AG04450 (cell line): ENCODE data around the gene CMTM7. TPM values are rescaled to one million over a fixed set of nuclear protein-coding genes. Genes with fewer than 3 reads are reported as not detected.

ENCODE experiments used
- CTCF ChIA-PET: fragments of 300-600, 350-600 bp; formaldehyde crosslinking; extraction: SDS; loops from one replicate; lab custom pipeline; 2022; ENCODE audit warnings: antibody characterized with exemption, inconsistent platforms; lab: Charles Lee
- POLR2A ChIA-PET: fragments of 350-600 bp; formaldehyde crosslinking; extraction: SDS; loops from one replicate; lab custom pipeline; 2021; ENCODE audit warnings: antibody characterized with exemption, inconsistent platforms; lab: Yijun Ruan, JAX
- DNase-seq: peaks from one replicate; pipeline ENCODE4 v3.0.0-alpha.2; 2011; ENCODE audit warnings: low read depth, low spot score
- H3K27ac ChIP-seq: one replicate; pipeline ENCODE4 v1.5.1; 2012; ENCODE audit warnings: low read depth, low read length, control low read depth
- H3K27me3 ChIP-seq: one replicate; pipeline ENCODE4 v1.6.0; 2012; ENCODE audit warnings: low read length; ENCODE audit not compliant: control insufficient read depth, insufficient read depth
- H3K4me3 ChIP-seq: 2 replicates; pipeline ENCODE4 v1.5.1; 2011; ENCODE audit warnings: mild to moderate bottlenecking, low read depth, low read length, control low read depth
- H3K9me3 ChIP-seq: 2 replicates; pipeline ENCODE4 v1.5.1; 2012; ENCODE audit warnings: low read length; ENCODE audit not compliant: control insufficient read depth, insufficient read depth
- CTCF ChIP-seq: IDR thresholded peaks from 2 replicates; pipeline ENCODE4 v1.5.1; 2011; ENCODE audit warnings: low read depth, low read length, control low read depth, inconsistent platforms
- polyA plus RNA-seq: library from polyadenylated mRNA; depleted of rRNA; stranded (reverse); fragments of >200 nt; gene quantifications from 2 replicates; pipeline ENCODE4 v1.2.3, GENCODE V29; 2011

The CMTM7 gene
- polyA plus RNA-seq, 1 experiment, result 17.3 TPM

GRCh38 chr3:32366638-32367397, 24.8 kb upstream of the CMTM7 start:
- Histone ChIP-seq H3K4me3 (no peak overlapping the region), H3K27me3 (peaks cover 11% of the 10 kb centered on the region), H3K27ac (no peak overlapping the region), H3K9me3 (no peaks in the 10 kb centered on the region)
- ChIA-PET POLR2A (no interaction called here), CTCF (interaction anchor here (0.6 to 1.8 kb wide), 3 partner anchors 9 to 118 kb away, joined by 5 to 13 read pairs (median 5); no protein-coding TSS in a partner anchor)
- no peak for TF ChIP-seq CTCF
- DNase-seq, result no peak

GRCh38 chr3:32367442-32367841, 24.2 kb upstream of the CMTM7 start:
- ChIA-PET POLR2A (no interaction called here), CTCF (interaction anchor here (0.6 to 1.8 kb wide), 2 partner anchors 8 to 118 kb away, joined by 5 to 13 read pairs; no protein-coding TSS in a partner anchor)
- no peak for DNase-seq
- no peak for TF ChIP-seq CTCF
- Histone ChIP-seq H3K27ac (no peak overlapping the region), H3K27me3 (peaks cover 10% of the 10 kb centered on the region), H3K4me3 (no peak overlapping the region), H3K9me3 (no peaks in the 10 kb centered on the region)

GRCh38 chr3:32371461-32372212, 20.0 kb upstream of the CMTM7 start:
- Histone ChIP-seq H3K9me3 (no peaks in the 10 kb centered on the region), H3K27ac (no peak overlapping the region), H3K4me3 (no peak overlapping the region), H3K27me3 (peaks cover 2% of the 10 kb centered on the region)
- TF ChIP-seq CTCF, result no peak
- POLR2A ChIA-PET, result no interaction called here
- CTCF ChIA-PET, result interaction anchor here (7.1 kb wide), 1 partner anchor 97 kb away, joined by 96 read pairs; no protein-coding TSS in a partner anchor
- no peak for DNase-seq

- Histone ChIP-seq H3K27me3 (peaks cover 2% of the 10 kb centered on the region), H3K27ac (no peak overlapping the region), H3K4me3 (no peak overlapping the region), H3K9me3 (no peaks in the 10 kb centered on the region)
- CTCF ChIA-PET, result interaction anchor here (7.1 kb wide), 1 partner anchor 96 kb away, joined by 96 read pairs; no protein-coding TSS in a partner anchor
- POLR2A ChIA-PET, result no interaction called here
- TF ChIP-seq CTCF, result no peak
- no peak for DNase-seq
Measured at GRCh38 chr3:32372213-32372490, 19.5 kb upstream of the CMTM7 start.

GRCh38 chr3:32373276-32373675, 18.4 kb upstream of the CMTM7 start:
- no peak for DNase-seq
- Histone ChIP-seq H3K27ac (no peak overlapping the region), H3K4me3 (no peak overlapping the region), H3K9me3 (no peaks in the 10 kb centered on the region), H3K27me3 (no peaks in the 10 kb centered on the region)
- POLR2A ChIA-PET, result no interaction called here
- CTCF ChIA-PET, result interaction anchor here (1.6 to 7.1 kb wide), 2 partner anchors 11 to 95 kb away, joined by 3 to 96 read pairs; no protein-coding TSS in a partner anchor
- TF ChIP-seq CTCF, result no peak
